NT2/D1 (cell line): ENCODE measurements around the gene KLHL17.

ENCODE experiments used
- YY1 ChIP-seq: IDR thresholded peaks from 2 replicates; pipeline ENCODE4 v1.6.1; 2011; ENCODE audit not compliant: insufficient read length, insufficient read depth
- ZNF274 ChIP-seq: IDR thresholded peaks from 2 replicates; pipeline ENCODE4 v1.6.1; 2011; ENCODE audit warnings: mild to moderate bottlenecking, low read depth, low read length

GRCh38 chr1:952603-953002 is 7.8 kb upstream of the KLHL17 start:
- TF ChIP-seq ZNF274 (no peak), YY1 (no peak)
